ENCODE data around the gene DYNLT2B. TPM values are rescaled to one million over a fixed set of nuclear protein-coding genes. Genes with fewer than 3 reads are reported as not detected.
A peak's percentile ranks its signal among the peaks of the same experiment; 100 is the strongest.
"Not testable (repeated sequence)": the region's sequence is repeated elsewhere in the genome, so short reads cannot be mapped to it uniquely, and the experiment has no call there.

The DYNLT2B gene
- total RNA-seq, 1 donor: 16.0 TPM

DNA sequence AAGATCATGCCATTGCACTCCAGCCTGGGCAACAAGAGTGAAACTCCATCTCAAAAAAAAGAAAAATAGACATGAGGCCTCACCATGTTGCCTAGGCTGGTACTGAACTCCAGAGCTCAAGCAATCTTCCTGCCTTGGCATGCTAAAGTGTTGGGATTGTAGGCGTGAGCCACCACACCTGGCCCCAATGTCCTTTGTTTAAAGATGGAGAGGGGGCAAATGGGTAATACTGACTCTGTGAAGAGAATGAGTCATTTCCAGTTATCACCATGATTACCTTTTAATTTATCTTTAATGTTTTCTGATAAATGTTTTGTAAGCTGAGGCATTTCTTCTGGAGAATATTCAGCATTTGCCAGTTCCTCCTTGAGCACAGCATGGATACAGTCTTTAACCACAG lies 2.2 kb downstream of the DYNLT2B start:
- DNase-seq (ENCODE audit: low read depth): no peak
- TF ChIP-seq CTCF (IDR thresholded peaks at IDR 0.05; ENCODE audit: insufficient read depth, low read length): no peak
- no peak overlapping the region for H3K4me3 ChIP-seq (ENCODE audit: low read depth, low read length)

DNA sequence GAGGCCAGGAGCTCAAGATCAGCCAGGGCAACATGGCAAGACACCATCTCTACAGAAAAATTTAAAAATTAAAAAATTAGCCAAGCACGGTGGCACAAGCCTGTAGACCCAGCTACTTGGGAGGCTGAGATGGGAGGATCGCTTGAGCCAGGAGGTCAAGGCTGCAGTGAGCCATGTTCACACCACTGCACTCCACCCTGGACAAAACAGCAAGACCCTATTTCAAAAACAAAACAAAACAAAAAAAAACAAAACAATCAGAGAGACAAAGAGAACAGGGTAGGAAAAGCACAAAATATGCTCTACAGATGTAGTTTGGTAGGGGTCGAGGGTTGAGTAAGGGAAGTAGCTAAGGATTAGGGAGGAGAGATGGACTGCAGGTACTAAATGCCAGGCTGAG lies 3.4 kb downstream of the DYNLT2B start:
- no peak for DNase-seq (ENCODE audit: low read depth)
- no peak overlapping the region for H3K4me3 ChIP-seq (ENCODE audit: low read depth, low read length)

DNA sequence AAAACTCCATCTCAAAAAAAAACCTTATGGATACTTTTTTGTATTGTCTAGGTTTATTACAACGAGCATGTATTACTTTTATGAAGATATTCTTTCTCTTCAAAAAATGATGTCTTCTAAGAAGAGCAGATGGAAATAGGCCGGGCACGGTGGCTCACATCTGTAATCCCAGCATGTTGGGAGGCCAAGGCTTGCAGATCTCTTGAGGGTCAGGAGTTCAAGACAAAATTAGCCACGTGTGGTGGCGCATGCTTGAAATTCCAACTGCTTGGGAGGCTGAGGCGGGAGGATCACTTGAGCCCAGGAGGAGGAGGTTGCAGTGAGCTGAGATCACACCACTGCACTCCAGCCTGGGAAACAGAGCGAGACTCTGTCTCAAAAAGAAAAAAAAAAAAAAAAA lies 4.0 kb downstream of the DYNLT2B start:
- H3K4me3 ChIP-seq (ENCODE audit: low read depth, low read length); DNase-seq (ENCODE audit: low read depth): not testable (repeated sequence)

More for the DNA sequence above, 3.4 kb downstream of the DYNLT2B start:
- TF ChIP-seq CTCF (IDR thresholded peaks at IDR 0.05; ENCODE audit: insufficient read depth, low read length): no peak

DNA sequence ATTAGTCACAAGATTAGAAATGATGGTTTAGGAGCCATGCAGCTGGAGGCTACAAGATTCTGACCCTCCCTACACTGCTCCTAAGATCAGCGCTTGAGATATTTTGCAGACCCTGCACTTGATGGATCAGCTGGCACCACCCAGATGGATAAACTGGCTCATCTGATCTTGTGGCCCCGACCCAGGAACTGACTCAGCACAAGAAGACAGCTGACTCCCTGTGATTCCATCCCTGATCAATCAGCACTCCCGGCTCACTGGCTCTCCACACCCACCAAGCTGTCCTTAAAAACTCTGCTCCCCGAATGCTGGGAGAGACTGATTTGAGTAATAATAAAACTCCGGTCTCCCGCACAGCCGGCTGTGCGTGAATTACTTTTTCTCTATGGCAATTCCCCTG lies 15.1 kb downstream of the DYNLT2B start:
- H3K4me3 ChIP-seq (ENCODE audit: low read depth, low read length); DNase-seq (ENCODE audit: low read depth): not testable (repeated sequence)

DNA sequence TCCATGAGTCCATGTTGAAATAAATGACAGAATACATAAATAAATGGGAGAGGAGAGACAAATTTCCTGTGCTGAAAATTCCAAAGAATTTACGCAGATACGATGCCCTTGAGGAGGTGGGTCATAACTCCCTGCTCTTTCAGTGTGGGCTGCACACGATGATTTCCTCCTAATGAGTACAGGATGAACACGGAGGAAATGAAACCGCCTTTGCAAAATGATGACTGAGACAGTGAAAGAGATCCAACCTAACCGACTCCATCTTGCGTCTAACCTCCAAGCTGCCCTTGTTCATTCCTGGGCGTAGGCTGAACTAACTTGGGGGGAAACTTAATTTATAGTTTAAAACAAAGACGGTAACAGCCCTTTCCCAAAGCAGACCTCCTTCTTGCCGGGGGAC lies 15.5 kb downstream of the DYNLT2B start:
- DNase-seq (ENCODE audit: low read depth); H3K4me3 ChIP-seq (ENCODE audit: low read depth, low read length): not testable (repeated sequence)

GRCh38 chr3:196298521-196298920 lies 19.5 kb downstream of the DYNLT2B start:
- DNase-seq (ENCODE audit: low read depth): no peak
- TF ChIP-seq CTCF (IDR thresholded peaks at IDR 0.05; ENCODE audit: insufficient read depth, low read length): no peak
- no peak overlapping the region for H3K4me3 ChIP-seq (ENCODE audit: low read depth, low read length)

DNA sequence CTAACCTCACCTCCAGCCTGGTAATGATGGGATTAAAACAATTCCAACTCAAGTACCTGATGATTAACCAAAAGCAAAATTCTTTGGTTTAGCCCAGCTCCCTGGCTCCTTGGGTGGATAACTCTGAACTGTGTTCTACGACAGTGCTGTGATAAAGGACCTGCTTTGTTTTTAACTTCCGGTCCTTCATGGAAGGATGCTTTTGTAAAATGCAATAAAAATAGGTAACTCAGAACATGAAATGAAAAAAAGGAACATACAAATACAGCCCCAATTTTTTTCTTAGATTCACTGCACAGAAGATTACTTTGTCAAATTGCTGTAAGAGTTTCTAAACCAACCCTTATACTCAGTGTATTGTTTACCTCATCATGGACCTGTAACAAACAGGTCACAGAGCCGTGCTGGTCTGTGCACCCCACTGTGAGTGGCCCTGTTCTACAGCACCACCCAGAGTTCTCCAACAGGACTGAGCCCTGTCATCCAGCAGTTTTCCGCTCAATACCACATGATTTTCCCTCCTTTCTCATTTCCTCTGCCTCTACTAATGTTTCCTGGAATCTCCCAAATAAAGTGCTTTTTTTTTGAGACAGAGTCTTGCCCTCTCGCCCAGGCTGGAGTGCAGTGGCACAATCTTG lies 25.6 kb downstream of the DYNLT2B start:
- DNase-seq (ENCODE audit: low read depth): no peak

GRCh38 chr3:196288141-196288460 lies 29.9 kb downstream of the DYNLT2B start:
- no peak for TF ChIP-seq CTCF (IDR thresholded peaks at IDR 0.05; ENCODE audit: insufficient read depth, low read length)
- peak; percentile 67 for DNase-seq (ENCODE audit: low read depth)
- H3K4me3 ChIP-seq (ENCODE audit: low read depth, low read length): peak overlapping the region; percentile 100

More for the DNA sequence above, 25.6 kb downstream of the DYNLT2B start:
- no peak for TF ChIP-seq CTCF (IDR thresholded peaks at IDR 0.05; ENCODE audit: insufficient read depth, low read length)
- H3K4me3 ChIP-seq (ENCODE audit: low read depth, low read length): no peak overlapping the region
